SK-N-MC (cell line): ENCODE data around the gene SAMSN1.

Experiments used
- EZH2 ChIP-seq: fragments of 200-600 bp; sonication (generic); IDR thresholded peaks from one replicate; pipeline ENCODE4 v1.6.1; 2017; ENCODE audit warnings: antibody characterized with exemption
- FOXP2 ChIP-seq: optimal IDR thresholded peaks from 2 replicates; pipeline ENCODE3; 2011; ENCODE audit warnings: mild to moderate bottlenecking, moderate library complexity; ENCODE audit not compliant: insufficient read depth; ENCODE audit errors: extremely low read length, control extremely low read depth
- POLR2AphosphoS5 ChIP-seq: IDR thresholded peaks from 2 replicates; pipeline ENCODE4 v1.6.1; 2012; ENCODE audit warnings: mild to moderate bottlenecking, low read depth, low read length, borderline replicate concordance

GRCh38 chr21:14488672-14489204, 57.4 kb downstream of the SAMSN1 start:
- TF ChIP-seq EZH2 (no peak), POLR2AphosphoS5 (no peak), FOXP2 (no peak)
